ENCODE results near the gene SLC15A1. TPM values are rescaled to one million over a fixed set of nuclear protein-coding genes. Genes with fewer than 3 reads are reported as not detected.

Gene SLC15A1
- polyA plus RNA-seq, 1 donor from 2014 or later, result not detected

DNA sequence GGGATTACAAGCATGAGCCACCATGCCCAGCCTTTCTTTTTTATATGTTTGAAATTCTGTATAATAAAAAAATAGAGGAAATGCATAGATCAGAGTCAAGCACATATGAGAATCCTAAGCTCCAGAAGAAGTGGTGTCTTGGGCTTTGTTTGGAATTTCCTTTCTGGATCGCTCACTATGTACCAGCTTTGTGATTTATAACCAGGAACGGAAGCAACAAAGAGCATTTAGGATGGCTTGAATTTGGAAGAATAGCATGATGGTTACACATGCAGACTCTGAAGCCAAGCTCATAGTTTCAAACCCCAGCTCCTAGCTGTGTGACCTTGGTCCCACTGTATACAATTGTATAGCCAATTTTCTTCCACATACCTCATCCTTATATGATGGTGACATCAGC is 28.0 kb upstream of the SLC15A1 start:
- no peaks in the 10 kb centered on the region for H3K36me3 ChIP-seq (ENCODE audit: insufficient read depth, low read length)
- H2AFZ ChIP-seq (ENCODE audit: low read depth, low read length), result no peak overlapping the region
- no peaks in the 10 kb centered on the region for H3K9me2 ChIP-seq (ENCODE audit: insufficient read depth, low read length)
- no peak overlapping the region for H3K27ac ChIP-seq (ENCODE audit: low read length)
- no peak overlapping the region for H3K9ac ChIP-seq (ENCODE audit: low read length)
- H3K79me2 ChIP-seq (replicated peaks; ENCODE audit: insufficient read depth, low read length), result no peaks in the 10 kb centered on the region
- no peaks in the 10 kb centered on the region for H3F3A ChIP-seq (ENCODE audit: insufficient read depth, low read length, poor library complexity, severe bottlenecking)
- H3K4me3 ChIP-seq (ENCODE audit: low read length), result no peak overlapping the region
- H3K4me2 ChIP-seq (ENCODE audit: low read length), result no peak overlapping the region
- TF ChIP-seq, protein P1, sequence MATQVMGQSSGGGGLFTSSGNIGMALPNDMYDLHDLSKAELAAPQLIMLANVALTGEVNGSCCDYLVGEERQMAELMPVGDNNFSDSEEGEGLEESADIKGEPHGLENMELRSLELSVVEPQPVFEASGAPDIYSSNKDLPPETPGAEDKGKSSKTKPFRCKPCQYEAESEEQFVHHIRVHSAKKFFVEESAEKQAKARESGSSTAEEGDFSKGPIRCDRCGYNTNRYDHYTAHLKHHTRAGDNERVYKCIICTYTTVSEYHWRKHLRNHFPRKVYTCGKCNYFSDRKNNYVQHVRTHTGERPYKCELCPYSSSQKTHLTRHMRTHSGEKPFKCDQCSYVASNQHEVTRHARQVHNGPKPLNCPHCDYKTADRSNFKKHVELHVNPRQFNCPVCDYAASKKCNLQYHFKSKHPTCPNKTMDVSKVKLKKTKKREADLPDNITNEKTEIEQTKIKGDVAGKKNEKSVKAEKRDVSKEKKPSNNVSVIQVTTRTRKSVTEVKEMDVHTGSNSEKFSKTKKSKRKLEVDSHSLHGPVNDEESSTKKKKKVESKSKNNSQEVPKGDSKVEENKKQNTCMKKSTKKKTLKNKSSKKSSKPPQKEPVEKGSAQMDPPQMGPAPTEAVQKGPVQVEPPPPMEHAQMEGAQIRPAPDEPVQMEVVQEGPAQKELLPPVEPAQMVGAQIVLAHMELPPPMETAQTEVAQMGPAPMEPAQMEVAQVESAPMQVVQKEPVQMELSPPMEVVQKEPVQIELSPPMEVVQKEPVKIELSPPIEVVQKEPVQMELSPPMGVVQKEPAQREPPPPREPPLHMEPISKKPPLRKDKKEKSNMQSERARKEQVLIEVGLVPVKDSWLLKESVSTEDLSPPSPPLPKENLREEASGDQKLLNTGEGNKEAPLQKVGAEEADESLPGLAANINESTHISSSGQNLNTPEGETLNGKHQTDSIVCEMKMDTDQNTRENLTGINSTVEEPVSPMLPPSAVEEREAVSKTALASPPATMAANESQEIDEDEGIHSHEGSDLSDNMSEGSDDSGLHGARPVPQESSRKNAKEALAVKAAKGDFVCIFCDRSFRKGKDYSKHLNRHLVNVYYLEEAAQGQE (IDR thresholded peaks at IDR 0.05; ENCODE audit: borderline replicate concordance), result no peak
- TF ChIP-seq MXI1 (conservative IDR thresholded peaks at IDR 0.05; ENCODE audit: poor library complexity, severe bottlenecking) (no peak), RAD21 (conservative IDR thresholded peaks at IDR 0.05) (no peak), EP300 (conservative IDR thresholded peaks at IDR 0.05; ENCODE audit: poor library complexity, severe bottlenecking) (no peak), TAF1 (IDR thresholded peaks at IDR 0.05; ENCODE audit: low read depth) (no peak), POLR2AphosphoS5 (IDR thresholded peaks at IDR 0.05) (no peak)
- H4K20me1 ChIP-seq (ENCODE audit: insufficient read depth), result no peaks in the 10 kb centered on the region
- no peaks in the 10 kb centered on the region for H3K9me3 ChIP-seq (ENCODE audit: low read length)
- H3K27me3 ChIP-seq (ENCODE audit: insufficient read depth, low read depth, low read length), result no peaks in the 10 kb centered on the region

DNA sequence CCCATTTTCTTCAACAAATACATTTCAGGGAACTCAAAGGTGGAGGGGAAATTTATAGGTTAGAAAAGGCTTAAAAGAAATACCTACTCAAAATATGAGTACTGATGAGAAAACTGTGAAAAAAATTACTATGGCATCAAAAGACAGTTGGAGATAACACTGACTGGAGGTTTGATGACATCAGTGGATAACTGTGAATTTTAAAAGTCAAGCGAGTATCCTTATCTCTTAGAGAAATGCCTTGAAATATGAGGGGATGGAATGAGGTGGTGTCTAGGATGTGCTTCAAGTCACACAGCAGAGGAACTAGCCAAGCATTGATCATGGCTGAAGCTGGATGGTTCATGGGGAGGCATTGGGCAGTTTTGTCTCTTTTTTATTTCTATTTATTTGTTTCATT is 27.2 kb upstream of the SLC15A1 start:
- H3K9me2 ChIP-seq (ENCODE audit: insufficient read depth, low read length), result no peaks in the 10 kb centered on the region
- no peak overlapping the region for H3K4me3 ChIP-seq (ENCODE audit: low read length)
- no peak for TF ChIP-seq RAD21 (conservative IDR thresholded peaks at IDR 0.05)
- no peak for TF ChIP-seq MXI1 (conservative IDR thresholded peaks at IDR 0.05; ENCODE audit: poor library complexity, severe bottlenecking)
- no peak for TF ChIP-seq TAF1 (IDR thresholded peaks at IDR 0.05; ENCODE audit: low read depth)
- TF ChIP-seq SMC3 (conservative IDR thresholded peaks at IDR 0.05; ENCODE audit: poor library complexity), result no peak
- TF ChIP-seq EZH2 (IDR thresholded peaks at IDR 0.05; ENCODE audit: borderline replicate concordance, insufficient read depth, low read length, poor library complexity, severe bottlenecking), result no peak
- no peak for TF ChIP-seq POLR2AphosphoS5 (IDR thresholded peaks at IDR 0.05)
- TF ChIP-seq, protein P1 (IDR thresholded peaks at IDR 0.05; ENCODE audit: borderline replicate concordance), result no peak
- TF ChIP-seq, protein P2, sequence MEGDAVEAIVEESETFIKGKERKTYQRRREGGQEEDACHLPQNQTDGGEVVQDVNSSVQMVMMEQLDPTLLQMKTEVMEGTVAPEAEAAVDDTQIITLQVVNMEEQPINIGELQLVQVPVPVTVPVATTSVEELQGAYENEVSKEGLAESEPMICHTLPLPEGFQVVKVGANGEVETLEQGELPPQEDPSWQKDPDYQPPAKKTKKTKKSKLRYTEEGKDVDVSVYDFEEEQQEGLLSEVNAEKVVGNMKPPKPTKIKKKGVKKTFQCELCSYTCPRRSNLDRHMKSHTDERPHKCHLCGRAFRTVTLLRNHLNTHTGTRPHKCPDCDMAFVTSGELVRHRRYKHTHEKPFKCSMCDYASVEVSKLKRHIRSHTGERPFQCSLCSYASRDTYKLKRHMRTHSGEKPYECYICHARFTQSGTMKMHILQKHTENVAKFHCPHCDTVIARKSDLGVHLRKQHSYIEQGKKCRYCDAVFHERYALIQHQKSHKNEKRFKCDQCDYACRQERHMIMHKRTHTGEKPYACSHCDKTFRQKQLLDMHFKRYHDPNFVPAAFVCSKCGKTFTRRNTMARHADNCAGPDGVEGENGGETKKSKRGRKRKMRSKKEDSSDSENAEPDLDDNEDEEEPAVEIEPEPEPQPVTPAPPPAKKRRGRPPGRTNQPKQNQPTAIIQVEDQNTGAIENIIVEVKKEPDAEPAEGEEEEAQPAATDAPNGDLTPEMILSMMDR (IDR thresholded peaks at IDR 0.05; ENCODE audit: poor library complexity, severe bottlenecking), result no peak
- TF ChIP-seq EP300 (conservative IDR thresholded peaks at IDR 0.05; ENCODE audit: poor library complexity, severe bottlenecking), result no peak
- H3F3A ChIP-seq (ENCODE audit: insufficient read depth, low read length, poor library complexity, severe bottlenecking), result no peaks in the 10 kb centered on the region
- H3K36me3 ChIP-seq (ENCODE audit: insufficient read depth, low read length), result no peaks in the 10 kb centered on the region
- H3K9ac ChIP-seq (ENCODE audit: low read length), result no peak overlapping the region
- no peaks in the 10 kb centered on the region for H3K79me2 ChIP-seq (replicated peaks; ENCODE audit: insufficient read depth, low read length)
- H3K4me2 ChIP-seq (ENCODE audit: low read length), result no peak overlapping the region
- no peaks in the 10 kb centered on the region for H3K27me3 ChIP-seq (ENCODE audit: insufficient read depth, low read depth, low read length)
- H4K20me1 ChIP-seq (ENCODE audit: insufficient read depth), result no peaks in the 10 kb centered on the region
- H2AFZ ChIP-seq (ENCODE audit: low read depth, low read length), result no peak overlapping the region
- no peaks in the 10 kb centered on the region for H3K9me3 ChIP-seq (ENCODE audit: low read length)
- H3K27ac ChIP-seq (ENCODE audit: low read length), result no peak overlapping the region

Measured in neural cell (in vitro differentiated cells).